Esophagus squamous epithelium (tissue), 4 donors: ENCODE results near the gene SLC35F3.

ENCODE experiments used
- POLR2A ChIP-seq, 4 donors: fragments of 450-650 bp; IDR thresholded peaks; one replicate each; pipeline ENCODE4 v1.6.1; 2017; ENCODE audit warnings: antibody characterized with exemption in 4 of 4, mild to moderate bottlenecking in 4 of 4, moderate library complexity in 3 of 4
- TF ChIP-seq, protein P1 (sequence below), 6 experiments: fragments of 450-650 bp in 4 of 6; fragments of 200-600 bp in 2 of 6; sonication (generic) in 2 of 6; IDR thresholded peaks; one replicate each; pipeline ENCODE4 v1.5.1; 2016 to 2019; ENCODE audit warnings: antibody characterized with exemption in 6 of 6, mild to moderate bottlenecking in 4 of 6, moderate library complexity in 4 of 6

DNA sequence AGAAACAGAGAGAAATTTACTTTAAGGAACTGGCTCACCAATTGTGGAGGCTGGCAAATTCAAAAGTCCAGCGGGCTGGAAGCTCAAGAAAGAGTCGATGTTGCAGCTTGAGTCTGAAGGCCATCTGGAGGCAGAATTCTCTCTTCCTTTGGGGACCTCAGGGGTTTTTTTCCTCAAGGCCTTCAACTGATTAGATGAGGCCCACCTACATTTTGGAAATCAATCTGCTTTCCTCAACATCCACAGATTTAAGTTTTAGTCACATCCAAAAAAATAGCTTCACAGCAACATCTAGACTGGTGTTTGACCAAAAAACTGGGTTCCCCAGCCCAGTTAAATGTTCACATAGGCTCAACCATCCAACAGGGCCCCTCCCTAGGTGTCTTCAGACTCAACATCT lies 114.9 kb downstream of the SLC35F3 start:
- TF ChIP-seq, protein P1, sequence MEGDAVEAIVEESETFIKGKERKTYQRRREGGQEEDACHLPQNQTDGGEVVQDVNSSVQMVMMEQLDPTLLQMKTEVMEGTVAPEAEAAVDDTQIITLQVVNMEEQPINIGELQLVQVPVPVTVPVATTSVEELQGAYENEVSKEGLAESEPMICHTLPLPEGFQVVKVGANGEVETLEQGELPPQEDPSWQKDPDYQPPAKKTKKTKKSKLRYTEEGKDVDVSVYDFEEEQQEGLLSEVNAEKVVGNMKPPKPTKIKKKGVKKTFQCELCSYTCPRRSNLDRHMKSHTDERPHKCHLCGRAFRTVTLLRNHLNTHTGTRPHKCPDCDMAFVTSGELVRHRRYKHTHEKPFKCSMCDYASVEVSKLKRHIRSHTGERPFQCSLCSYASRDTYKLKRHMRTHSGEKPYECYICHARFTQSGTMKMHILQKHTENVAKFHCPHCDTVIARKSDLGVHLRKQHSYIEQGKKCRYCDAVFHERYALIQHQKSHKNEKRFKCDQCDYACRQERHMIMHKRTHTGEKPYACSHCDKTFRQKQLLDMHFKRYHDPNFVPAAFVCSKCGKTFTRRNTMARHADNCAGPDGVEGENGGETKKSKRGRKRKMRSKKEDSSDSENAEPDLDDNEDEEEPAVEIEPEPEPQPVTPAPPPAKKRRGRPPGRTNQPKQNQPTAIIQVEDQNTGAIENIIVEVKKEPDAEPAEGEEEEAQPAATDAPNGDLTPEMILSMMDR (IDR thresholded peaks at IDR 0.05), result no peak
- TF ChIP-seq POLR2A (IDR thresholded peaks at IDR 0.05), result no peak
